ENCODE results near the gene CNTNAP2. TPM values are rescaled to one million over a fixed set of nuclear protein-coding genes. Genes with fewer than 3 reads are reported as not detected.

CNTNAP2 gene
- total RNA-seq, 4 donors from 2014 or later: 0.42 to 0.71 TPM; not detected in 2

GRCh38 chr7:146636581-146636980, 520.0 kb downstream of the CNTNAP2 start:
- WGBS, 2 donors: 38 to 64% methylated on average over 4 of the region's 4 CpGs
- intact Hi-C loops (cut with DNase I; ENCODE audit: low total_unique reads): no loop called here
- H3K4me3 ChIP-seq (ENCODE audit: low read depth, poor library complexity, severe bottlenecking): no peak overlapping the region
- no peak for TF ChIP-seq POLR2A (IDR thresholded peaks at IDR 0.05)
- no peak for TF ChIP-seq CTCF (IDR thresholded peaks at IDR 0.05)
- DNase-seq (ENCODE audit: low spot score in 2 of 2): no peak

GRCh38 chr7:146639291-146639690, 522.7 kb downstream of the CNTNAP2 start:
- intact Hi-C loops (cut with DNase I; ENCODE audit: low total_unique reads): no loop called here
- DNase-seq (ENCODE audit: low spot score in 2 of 2): no peak
- WGBS, 2 donors: 67 to 70% methylated on average over 3 of the region's 3 CpGs
- TF ChIP-seq POLR2A (IDR thresholded peaks at IDR 0.05) (no peak), CTCF (IDR thresholded peaks at IDR 0.05) (no peak)
- H3K4me3 ChIP-seq (ENCODE audit: low read depth, poor library complexity, severe bottlenecking): no peak overlapping the region

GRCh38 chr7:146641491-146641890, 524.9 kb downstream of the CNTNAP2 start:
- 25 to 52% methylated on average over 1 of the region's 1 CpG for WGBS, 2 donors
- intact Hi-C loops (cut with DNase I; ENCODE audit: low total_unique reads): no loop called here
- TF ChIP-seq POLR2A (IDR thresholded peaks at IDR 0.05): no peak
- no peak for TF ChIP-seq CTCF (IDR thresholded peaks at IDR 0.05)
- DNase-seq (ENCODE audit: low spot score in 2 of 2): no peak
- H3K4me3 ChIP-seq (ENCODE audit: low read depth, poor library complexity, severe bottlenecking): no peak overlapping the region

GRCh38 chr7:146645383-146645976, 528.9 kb downstream of the CNTNAP2 start:
- DNase-seq (ENCODE audit: low spot score in 2 of 2): no peak
- intact Hi-C loops (cut with DNase I; ENCODE audit: low total_unique reads): no loop called here
- 65 to 76% methylated on average over 3 of the region's 3 CpGs for WGBS, 2 donors
- no peak overlapping the region for H3K4me3 ChIP-seq (ENCODE audit: low read depth, poor library complexity, severe bottlenecking)
- no peak for TF ChIP-seq CTCF (IDR thresholded peaks at IDR 0.05)
- TF ChIP-seq POLR2A (IDR thresholded peaks at IDR 0.05): no peak

- 62 to 63% methylated on average over 2 of the region's 2 CpGs for WGBS, 2 donors
- no peak for DNase-seq (ENCODE audit: low spot score in 2 of 2)
- TF ChIP-seq CTCF (IDR thresholded peaks at IDR 0.05) (no peak), POLR2A (IDR thresholded peaks at IDR 0.05) (no peak)
- intact Hi-C loops (cut with DNase I; ENCODE audit: low total_unique reads): no loop called here
- H3K4me3 ChIP-seq (ENCODE audit: low read depth, poor library complexity, severe bottlenecking): no peak overlapping the region
These were observed 530.8 kb downstream of the CNTNAP2 start for GRCh38 chr7:146647445-146647844.

GRCh38 chr7:146652176-146652575, 535.6 kb downstream of the CNTNAP2 start:
- H3K4me3 ChIP-seq (ENCODE audit: low read depth, poor library complexity, severe bottlenecking): no peak overlapping the region
- no peak for DNase-seq (ENCODE audit: low spot score in 2 of 2)
- intact Hi-C loops (cut with DNase I; ENCODE audit: low total_unique reads): loop anchor here (10.0 kb wide), 1 partner anchor 1197 kb away; no protein-coding TSS in a partner anchor
- WGBS, 2 donors: 33 to 37% methylated on average over 2 of the region's 2 CpGs
- TF ChIP-seq CTCF (IDR thresholded peaks at IDR 0.05) (no peak), POLR2A (IDR thresholded peaks at IDR 0.05) (no peak)

All from lower leg skin (tissue), 4 donors.